ENCODE data around the gene HDAC10. TPM values are rescaled to one million over a fixed set of nuclear protein-coding genes. Genes with fewer than 3 reads are reported as not detected.

HDAC10 gene
- total RNA-seq, 1 donor from 2014 or later = 13.6 TPM

- intact Hi-C loops (cut with micrococcal nuclease) = no loop called here
- TF ChIP-seq CTCF (IDR thresholded peaks at IDR 0.05; ENCODE audit: borderline replicate concordance) = no peak
- Histone ChIP-seq H3K27me3 (ENCODE audit: low read depth) (no peaks in the 10 kb centered on the region), H3K9me3 (replicated peaks) (no peaks in the 10 kb centered on the region), H3K4me3 (peak overlapping the region; percentile 53), H3K36me3 (peaks cover 34% of the 10 kb centered on the region), H3K27ac (replicated peaks) (peak overlapping the region; percentile 89), H3K4me1 (peaks cover 64% of the 10 kb centered on the region)
- no peak for DNase-seq
These were observed 41.8 kb upstream of the HDAC10 start for GRCh38 chr22:50292643-50293440.

GRCh38 chr22:50289942-50290630, 39.0 kb upstream of the HDAC10 start:
- no peaks in the 10 kb centered on the region for H3K9me3 ChIP-seq (replicated peaks)
- H3K27me3 ChIP-seq (ENCODE audit: low read depth) = no peaks in the 10 kb centered on the region
- H3K4me1 ChIP-seq = peaks cover 38% of the 10 kb centered on the region
- H3K27ac ChIP-seq (replicated peaks) = no peak overlapping the region
- intact Hi-C loops (cut with micrococcal nuclease) = no loop called here
- peaks cover 57% of the 10 kb centered on the region for H3K36me3 ChIP-seq
- TF ChIP-seq CTCF (IDR thresholded peaks at IDR 0.05; ENCODE audit: borderline replicate concordance) = no peak
- DNase-seq = no peak
- no peak overlapping the region for H3K4me3 ChIP-seq

- H3K4me1 ChIP-seq = peaks cover 30% of the 10 kb centered on the region
- DNase-seq = no peak
- no peaks in the 10 kb centered on the region for H3K9me3 ChIP-seq (replicated peaks)
- H3K27ac ChIP-seq (replicated peaks) = no peak overlapping the region
- no peak for TF ChIP-seq CTCF (IDR thresholded peaks at IDR 0.05; ENCODE audit: borderline replicate concordance)
- H3K4me3 ChIP-seq = no peak overlapping the region
- H3K27me3 ChIP-seq (ENCODE audit: low read depth) = no peaks in the 10 kb centered on the region
- peaks cover 61% of the 10 kb centered on the region for H3K36me3 ChIP-seq
- intact Hi-C loops (cut with micrococcal nuclease) = no loop called here
These were observed 38.3 kb upstream of the HDAC10 start for GRCh38 chr22:50289151-50289941.

GRCh38 chr22:50287731-50288130, 36.7 kb upstream of the HDAC10 start:
- intact Hi-C loops (cut with micrococcal nuclease) = no loop called here
- TF ChIP-seq CTCF (IDR thresholded peaks at IDR 0.05; ENCODE audit: borderline replicate concordance) = no peak
- peaks cover 76% of the 10 kb centered on the region for H3K36me3 ChIP-seq
- H3K4me1 ChIP-seq = peaks cover 17% of the 10 kb centered on the region
- no peaks in the 10 kb centered on the region for H3K27me3 ChIP-seq (ENCODE audit: low read depth)
- no peak overlapping the region for H3K4me3 ChIP-seq
- no peak for DNase-seq
- H3K9me3 ChIP-seq (replicated peaks) = no peaks in the 10 kb centered on the region
- no peak overlapping the region for H3K27ac ChIP-seq (replicated peaks)

- Histone ChIP-seq H3K4me1 (peaks cover 17% of the 10 kb centered on the region), H3K27me3 (ENCODE audit: low read depth) (no peaks in the 10 kb centered on the region), H3K27ac (replicated peaks) (no peak overlapping the region), H3K9me3 (replicated peaks) (no peaks in the 10 kb centered on the region), H3K36me3 (peaks cover 85% of the 10 kb centered on the region), H3K4me3 (no peak overlapping the region)
- intact Hi-C loops (cut with micrococcal nuclease) = no loop called here
- no peak for TF ChIP-seq CTCF (IDR thresholded peaks at IDR 0.05; ENCODE audit: borderline replicate concordance)
- no peak for DNase-seq
These were observed 35.7 kb upstream of the HDAC10 start for GRCh38 chr22:50286701-50287318.
